DMS153 (cell line): ENCODE measurements around the gene IFNGR2.

Source experiments
- DNase-seq: peaks from one replicate; lab custom pipeline; 2025; lab: John Stamatoyannopoulos, UW

IFNGR2 gene

DNA sequence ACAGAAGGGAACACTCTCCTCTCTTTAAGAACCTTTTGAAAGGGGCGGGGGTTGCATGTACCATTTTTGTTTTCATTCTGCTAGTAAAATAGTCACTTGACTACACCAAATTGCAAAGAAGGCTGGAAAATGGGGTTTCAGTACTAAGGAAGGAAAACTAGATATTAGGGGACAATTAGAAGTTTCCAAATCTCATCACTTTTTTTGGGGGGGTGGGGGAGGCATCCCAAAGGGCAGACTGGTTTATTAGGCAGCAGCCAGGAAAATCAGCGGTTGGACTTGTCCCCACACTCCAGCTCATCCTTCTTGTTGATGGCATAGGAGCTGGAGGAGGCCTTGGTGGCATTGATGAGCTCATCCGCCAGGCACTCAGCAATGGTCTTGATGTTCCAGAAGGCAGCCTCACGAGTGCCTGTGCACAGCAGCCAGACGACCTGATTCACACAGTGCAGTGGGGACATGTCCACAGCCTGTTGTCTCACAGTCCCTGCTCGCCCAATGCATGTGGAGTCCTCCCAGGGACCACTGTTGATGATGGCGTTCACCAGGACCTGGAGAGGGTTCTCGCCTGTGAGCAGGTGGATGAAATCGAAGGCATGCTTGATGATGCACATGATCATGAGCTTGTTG lies 78.2 kb downstream of the IFNGR2 start:
- no peak for DNase-seq
